ENCODE results near the gene RALGAPB.

GRCh38 chr20:38583306-38583705 lies 110.7 kb downstream of the RALGAPB start:
- no peak for TF ChIP-seq POLR2A (IDR thresholded peaks at IDR 0.05)
- TF ChIP-seq, protein P1, sequence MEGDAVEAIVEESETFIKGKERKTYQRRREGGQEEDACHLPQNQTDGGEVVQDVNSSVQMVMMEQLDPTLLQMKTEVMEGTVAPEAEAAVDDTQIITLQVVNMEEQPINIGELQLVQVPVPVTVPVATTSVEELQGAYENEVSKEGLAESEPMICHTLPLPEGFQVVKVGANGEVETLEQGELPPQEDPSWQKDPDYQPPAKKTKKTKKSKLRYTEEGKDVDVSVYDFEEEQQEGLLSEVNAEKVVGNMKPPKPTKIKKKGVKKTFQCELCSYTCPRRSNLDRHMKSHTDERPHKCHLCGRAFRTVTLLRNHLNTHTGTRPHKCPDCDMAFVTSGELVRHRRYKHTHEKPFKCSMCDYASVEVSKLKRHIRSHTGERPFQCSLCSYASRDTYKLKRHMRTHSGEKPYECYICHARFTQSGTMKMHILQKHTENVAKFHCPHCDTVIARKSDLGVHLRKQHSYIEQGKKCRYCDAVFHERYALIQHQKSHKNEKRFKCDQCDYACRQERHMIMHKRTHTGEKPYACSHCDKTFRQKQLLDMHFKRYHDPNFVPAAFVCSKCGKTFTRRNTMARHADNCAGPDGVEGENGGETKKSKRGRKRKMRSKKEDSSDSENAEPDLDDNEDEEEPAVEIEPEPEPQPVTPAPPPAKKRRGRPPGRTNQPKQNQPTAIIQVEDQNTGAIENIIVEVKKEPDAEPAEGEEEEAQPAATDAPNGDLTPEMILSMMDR (IDR thresholded peaks at IDR 0.05), result no peak
